Karpas-422 (cell line): ENCODE results near the gene TTC21A. TPM values are rescaled to one million over a fixed set of nuclear protein-coding genes. Genes with fewer than 3 reads are reported as not detected.
A peak's percentile ranks its signal among the peaks of the same experiment; 100 is the strongest.

Experiments
- DNase-seq: peaks from one replicate; pipeline ENCODE4 v3.0.0-alpha.2; 2015
- H2AFZ ChIP-seq: fragments of 200-600 bp; sonication (generic); 2 replicates; pipeline ENCODE4 v1.6.1; 2014; ENCODE audit warnings: antibody characterized with exemption, low read length, mixed read lengths
- H3K27ac ChIP-seq: fragments of 200-600 bp; sonication (generic); 2 replicates; pipeline ENCODE4 v1.5.1; 2014; ENCODE audit warnings: mild to moderate bottlenecking, low read length, moderate library complexity
- H3K27me3 ChIP-seq: fragments of 200-600 bp; sonication (generic); 2 replicates; pipeline ENCODE4 v1.6.1; 2014; ENCODE audit warnings: low read length, mixed read lengths
- H3K36me3 ChIP-seq: fragments of 200-600 bp; sonication (generic); 2 replicates; pipeline ENCODE4 v1.6.1; 2014; ENCODE audit warnings: low read length, mixed read lengths; ENCODE audit not compliant: insufficient read depth
- H3K4me1 ChIP-seq: fragments of 200-600 bp; sonication (generic); 2 replicates; pipeline ENCODE4 v1.6.1; 2014; ENCODE audit warnings: mild to moderate bottlenecking, low read length, mixed read lengths
- H3K4me2 ChIP-seq: fragments of 200-600 bp; sonication (generic); 2 replicates; pipeline ENCODE4 v1.6.1; 2014; ENCODE audit warnings: low read length, low read depth, mild to moderate bottlenecking; ENCODE audit not compliant: poor library complexity, severe bottlenecking
- H3K4me3 ChIP-seq: fragments of 200-600 bp; sonication (generic); 2 replicates; pipeline ENCODE4 v1.5.1; 2014; ENCODE audit warnings: mild to moderate bottlenecking, antibody characterized with exemption, low read length, mixed read lengths
- H3K79me2 ChIP-seq: fragments of 200-600 bp; sonication (generic); 2 replicates; pipeline ENCODE4 v1.6.1; 2014; ENCODE audit warnings: mild to moderate bottlenecking, low read length, mixed read lengths
- H3K9ac ChIP-seq: fragments of 200-600 bp; sonication (generic); 2 replicates; pipeline ENCODE4 v1.6.0; 2014; ENCODE audit warnings: low read length
- H3K9me2 ChIP-seq: fragments of 200-600 bp; sonication (generic), shearing (Covaris generic); replicated peaks from 2 replicates; pipeline ENCODE4 v1.6.0; 2014; ENCODE audit warnings: mild to moderate bottlenecking, low read length, moderate library complexity; ENCODE audit not compliant: insufficient read depth
- H3K9me3 ChIP-seq: fragments of 300-700, 200-600 bp; sonication (generic); 2 replicates; pipeline ENCODE4 v1.6.1; 2014; ENCODE audit warnings: low read length, mixed read lengths
- H4K20me1 ChIP-seq: fragments of 200-600 bp; sonication (generic); 2 replicates; pipeline ENCODE4 v1.6.1; 2014; ENCODE audit warnings: mild to moderate bottlenecking, antibody characterized with exemption, low read length, low read depth; ENCODE audit not compliant: insufficient read depth
- total RNA-seq: library from RNA; depleted of rRNA; stranded (reverse); fragments of >200 nt; shearing (Covaris generic); gene quantifications from 2 replicates; pipeline ENCODE4 v1.2.3, GENCODE V29; 2014; ENCODE audit warnings: low replicate concordance

TTC21A gene
- total RNA-seq, 1 experiment from 2014 or later, result 9.5 TPM

- Histone ChIP-seq H3K9me3 (no peaks in the 10 kb centered on the region), H2AFZ (no peak overlapping the region), H4K20me1 (no peaks in the 10 kb centered on the region), H3K36me3 (no peaks in the 10 kb centered on the region), H3K27me3 (no peaks in the 10 kb centered on the region), H3K9me2 (no peaks in the 10 kb centered on the region), H3K4me2 (peak overlapping the region; percentile 77), H3K4me1 (peaks cover 54% of the 10 kb centered on the region), H3K4me3 (peak overlapping the region; percentile 92; the same call in 1 of the 2 replicates), H3K27ac (no peak overlapping the region), H3K9ac (peak overlapping the region; percentile 86), H3K79me2 (peaks cover 37% of the 10 kb centered on the region)
- DNase-seq, result no peak
Measured at GRCh38 chr3:39105687-39106063, 1.8 kb upstream of the TTC21A start.

GRCh38 chr3:39106281-39106811 is 1.1 kb upstream of the TTC21A start:
- Histone ChIP-seq H3K36me3 (no peaks in the 10 kb centered on the region), H3K4me3 (peak overlapping the region; percentile 92), H3K9me3 (no peaks in the 10 kb centered on the region), H2AFZ (no peak overlapping the region), H3K4me1 (peaks cover 54% of the 10 kb centered on the region), H3K27me3 (no peaks in the 10 kb centered on the region), H3K79me2 (peaks cover 37% of the 10 kb centered on the region), H3K9me2 (no peaks in the 10 kb centered on the region), H4K20me1 (no peaks in the 10 kb centered on the region), H3K9ac (peak overlapping the region; percentile 86), H3K4me2 (peak overlapping the region; percentile 77), H3K27ac (peak overlapping the region; percentile 80; the same call in 1 of the 2 replicates)
- no peak for DNase-seq

GRCh38 chr3:39106851-39107387 is 561 bp upstream of the TTC21A start:
- H3K27ac ChIP-seq, result peak overlapping the region; percentile 80
- peak; percentile 54 for DNase-seq
- peaks cover 37% of the 10 kb centered on the region for H3K79me2 ChIP-seq
- H3K36me3 ChIP-seq, result no peaks in the 10 kb centered on the region
- H3K4me3 ChIP-seq, result peak overlapping the region; percentile 92
- peak overlapping the region; percentile 30 for H2AFZ ChIP-seq
- peak overlapping the region; percentile 77 for H3K4me2 ChIP-seq
- no peaks in the 10 kb centered on the region for H3K9me2 ChIP-seq
- peaks cover 54% of the 10 kb centered on the region for H3K4me1 ChIP-seq
- H3K9ac ChIP-seq, result peak overlapping the region; percentile 86
- H3K27me3 ChIP-seq, result no peaks in the 10 kb centered on the region
- H4K20me1 ChIP-seq, result no peaks in the 10 kb centered on the region
- no peaks in the 10 kb centered on the region for H3K9me3 ChIP-seq

- Histone ChIP-seq H3K4me2 (peak overlapping the region; percentile 77), H3K4me1 (peaks cover 52% of the 10 kb centered on the region), H3K9me2 (no peaks in the 10 kb centered on the region), H3K9me3 (no peaks in the 10 kb centered on the region), H3K9ac (peak overlapping the region; percentile 86), H4K20me1 (no peaks in the 10 kb centered on the region), H3K4me3 (peak overlapping the region; percentile 92), H3K27me3 (no peaks in the 10 kb centered on the region), H3K27ac (peak overlapping the region; percentile 80), H3K79me2 (peaks cover 37% of the 10 kb centered on the region), H2AFZ (peak overlapping the region; percentile 30), H3K36me3 (no peaks in the 10 kb centered on the region)
- DNase-seq, result peak; percentile 91
Measured at GRCh38 chr3:39108200-39108710, 775 bp downstream of the TTC21A start.

- H3K9ac ChIP-seq, result peak overlapping the region; percentile 86
- peak overlapping the region; percentile 80 for H3K27ac ChIP-seq
- no peak for DNase-seq
- no peaks in the 10 kb centered on the region for H3K36me3 ChIP-seq
- H4K20me1 ChIP-seq, result no peaks in the 10 kb centered on the region
- H3K4me3 ChIP-seq, result peak overlapping the region; percentile 92
- H3K27me3 ChIP-seq, result no peaks in the 10 kb centered on the region
- no peak overlapping the region for H2AFZ ChIP-seq
- no peaks in the 10 kb centered on the region for H3K9me3 ChIP-seq
- H3K4me1 ChIP-seq, result peaks cover 43% of the 10 kb centered on the region
- H3K4me2 ChIP-seq, result peak overlapping the region; percentile 77
- H3K9me2 ChIP-seq, result no peaks in the 10 kb centered on the region
- peaks cover 31% of the 10 kb centered on the region for H3K79me2 ChIP-seq
Measured at GRCh38 chr3:39109086-39109485, 1.6 kb downstream of the TTC21A start.

GRCh38 chr3:39110041-39110639 is 2.7 kb downstream of the TTC21A start:
- H3K4me2 ChIP-seq, result no peak overlapping the region
- no peaks in the 10 kb centered on the region for H3K27me3 ChIP-seq
- H3K79me2 ChIP-seq, result peaks cover 20% of the 10 kb centered on the region
- H3K4me3 ChIP-seq, result no peak overlapping the region
- H3K9me2 ChIP-seq, result no peaks in the 10 kb centered on the region
- DNase-seq, result no peak
- no peak overlapping the region for H3K9ac ChIP-seq
- H3K27ac ChIP-seq, result no peak overlapping the region
- no peaks in the 10 kb centered on the region for H3K9me3 ChIP-seq
- no peaks in the 10 kb centered on the region for H4K20me1 ChIP-seq
- peaks cover 33% of the 10 kb centered on the region for H3K4me1 ChIP-seq
- no peaks in the 10 kb centered on the region for H3K36me3 ChIP-seq
- H2AFZ ChIP-seq, result no peak overlapping the region

GRCh38 chr3:39112113-39112512 is 4.6 kb downstream of the TTC21A start:
- Histone ChIP-seq H3K9ac (no peak overlapping the region), H3K27ac (no peak overlapping the region), H3K4me2 (no peak overlapping the region), H3K4me1 (peaks cover 17% of the 10 kb centered on the region), H2AFZ (no peak overlapping the region), H4K20me1 (no peaks in the 10 kb centered on the region), H3K4me3 (no peak overlapping the region), H3K79me2 (peaks cover under 1% of the 10 kb centered on the region; the same call in 1 of the 2 replicates), H3K36me3 (no peaks in the 10 kb centered on the region), H3K27me3 (no peaks in the 10 kb centered on the region), H3K9me3 (no peaks in the 10 kb centered on the region), H3K9me2 (no peaks in the 10 kb centered on the region)
- no peak for DNase-seq

- Histone ChIP-seq H3K27ac (no peak overlapping the region), H3K79me2 (no peaks in the 10 kb centered on the region), H3K27me3 (no peaks in the 10 kb centered on the region), H3K4me1 (peaks cover 17% of the 10 kb centered on the region), H3K4me2 (no peak overlapping the region), H3K4me3 (no peak overlapping the region), H3K9ac (no peak overlapping the region), H3K9me3 (no peaks in the 10 kb centered on the region), H3K36me3 (no peaks in the 10 kb centered on the region), H3K9me2 (no peaks in the 10 kb centered on the region), H2AFZ (no peak overlapping the region), H4K20me1 (no peaks in the 10 kb centered on the region)
- DNase-seq, result no peak
Measured at GRCh38 chr3:39112535-39112934, 5.1 kb downstream of the TTC21A start.
